Neural cell (in vitro differentiated cells): ENCODE data around the gene RASGRP2.

Experiments
- CTCF ChIP-seq: fragments of 450-650 bp; IDR thresholded peaks from 2 replicates; pipeline ENCODE4 v1.5.1; 2014; ENCODE audit warnings: antibody characterized with exemption, mild to moderate bottlenecking, moderate library complexity; ENCODE audit not compliant: poor library complexity, severe bottlenecking
- EZH2 ChIP-seq: fragments of 200-600, 300-800 bp; shearing (Covaris generic), sonication (generic); IDR thresholded peaks from 2 replicates; pipeline ENCODE4 v1.6.1; 2014; ENCODE audit warnings: antibody characterized with exemption, low read length, borderline replicate concordance, mild to moderate bottlenecking; ENCODE audit not compliant: insufficient read depth, poor library complexity, severe bottlenecking
- POLR2AphosphoS5 ChIP-seq: IDR thresholded peaks from 2 replicates; pipeline ENCODE4 v1.6.1; 2012
- RAD21 ChIP-seq: fragments of 450-650 bp; conservative IDR thresholded peaks from 2 replicates; pipeline ENCODE4 v1.6.1; 2014; ENCODE audit warnings: antibody characterized with exemption, mild to moderate bottlenecking, moderate library complexity
- TAF1 ChIP-seq: IDR thresholded peaks from 2 replicates; pipeline ENCODE4 v1.6.1; 2012; ENCODE audit warnings: low read depth

GRCh38 chr11:64714666-64715065 lies 29.3 kb downstream of the RASGRP2 start:
- TF ChIP-seq TAF1 = no peak
- TF ChIP-seq RAD21 = no peak
- no peak for TF ChIP-seq EZH2
- TF ChIP-seq CTCF = no peak
- TF ChIP-seq POLR2AphosphoS5 = no peak
